ENCODE results near the gene PLA2G2F.

Gene PLA2G2F

GRCh38 chr1:20137055-20137454 is 2.1 kb upstream of the PLA2G2F start:
- no peak for TF ChIP-seq CTCF (IDR thresholded peaks at IDR 0.05; ENCODE audit: low read depth, low read length)
- H3K4me3 ChIP-seq (ENCODE audit: low read depth, low read length), result no peak overlapping the region

DNA sequence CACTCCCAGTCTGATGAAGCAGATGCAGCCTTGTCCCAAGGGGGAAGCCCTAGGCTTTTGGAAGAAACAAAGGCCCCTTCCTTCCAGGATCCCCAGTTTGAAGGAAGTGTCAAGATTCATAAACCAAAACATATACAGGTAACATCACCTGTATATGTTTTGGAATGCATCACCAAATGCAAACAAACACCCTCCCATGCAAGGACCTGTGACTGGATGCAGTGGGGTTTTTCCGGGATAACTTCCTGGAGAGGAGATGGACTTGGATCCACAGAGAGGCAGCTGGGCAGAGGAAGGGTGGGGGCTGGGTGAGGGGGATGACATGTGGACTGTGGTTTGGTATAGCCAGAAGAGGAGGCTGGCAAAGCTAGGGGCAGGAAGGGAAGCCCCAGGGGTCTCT is 1.5 kb upstream of the PLA2G2F start:
- no peak overlapping the region for H3K4me3 ChIP-seq (ENCODE audit: low read depth, low read length)
- no peak for TF ChIP-seq CTCF (IDR thresholded peaks at IDR 0.05; ENCODE audit: low read depth, low read length)

DNA sequence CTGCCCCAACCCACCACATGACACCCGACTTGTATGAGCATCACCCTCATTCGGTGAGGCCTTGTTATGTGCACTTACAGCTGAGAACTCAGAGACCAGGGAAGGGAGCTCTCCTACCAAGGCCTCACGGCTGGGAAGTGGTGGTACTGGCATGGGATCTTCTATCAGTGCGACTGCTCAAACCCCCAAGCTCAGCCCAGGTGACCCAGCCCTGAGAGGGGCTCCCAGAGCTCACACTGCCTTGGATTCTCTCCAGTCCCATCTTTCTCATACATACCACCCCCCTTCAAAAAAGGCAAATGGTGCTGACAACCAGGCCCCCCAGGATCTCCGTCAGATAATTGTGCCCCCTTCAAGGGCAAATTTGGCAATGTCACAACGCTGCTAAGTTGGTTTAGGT is 777 bp upstream of the PLA2G2F start:
- TF ChIP-seq CTCF (IDR thresholded peaks at IDR 0.05; ENCODE audit: low read depth, low read length), result no peak
- H3K4me3 ChIP-seq (ENCODE audit: low read depth, low read length), result no peak overlapping the region

DNA sequence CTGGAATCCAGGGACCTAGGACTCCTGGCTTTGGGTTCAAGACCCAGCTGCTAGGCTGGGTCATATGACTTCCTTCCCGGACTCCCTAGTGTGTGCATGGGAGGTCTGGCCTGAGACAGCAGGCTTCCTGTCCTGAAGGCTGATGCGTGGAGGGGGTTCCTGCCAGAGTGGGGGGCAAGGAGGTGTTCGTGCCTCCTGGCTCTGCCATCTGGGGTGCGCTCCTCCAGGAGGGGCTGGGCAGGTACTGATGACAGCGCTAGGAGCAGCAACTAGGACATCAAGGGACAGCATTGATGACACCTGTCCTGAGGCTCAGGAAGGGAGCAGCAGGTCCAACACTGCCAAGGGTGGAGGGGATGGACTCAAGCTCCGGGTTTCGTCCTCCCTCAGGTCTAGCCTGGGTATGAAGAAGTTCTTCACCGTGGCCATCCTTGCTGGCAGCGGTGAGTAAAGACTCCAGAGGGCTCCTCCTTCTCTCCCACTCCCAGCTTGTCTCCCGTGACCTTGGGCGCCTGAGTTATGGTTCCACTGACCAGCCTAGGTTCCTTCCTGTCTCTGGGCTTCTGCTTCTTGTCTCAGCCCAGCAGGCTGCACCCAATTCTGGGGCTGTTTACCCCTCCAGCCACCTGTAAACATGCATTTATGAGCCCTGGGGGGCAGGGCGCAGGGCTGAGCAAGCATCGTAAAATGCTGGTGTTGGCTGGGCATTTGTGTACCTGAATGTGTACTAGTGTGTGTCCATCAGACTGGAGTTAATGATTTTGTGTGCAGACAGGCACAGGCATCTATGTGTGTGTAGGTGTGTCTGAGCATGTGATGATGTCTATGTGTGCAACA is 871 bp downstream of the PLA2G2F start:
- no peak for TF ChIP-seq CTCF (IDR thresholded peaks at IDR 0.05; ENCODE audit: low read depth, low read length)

DNA sequence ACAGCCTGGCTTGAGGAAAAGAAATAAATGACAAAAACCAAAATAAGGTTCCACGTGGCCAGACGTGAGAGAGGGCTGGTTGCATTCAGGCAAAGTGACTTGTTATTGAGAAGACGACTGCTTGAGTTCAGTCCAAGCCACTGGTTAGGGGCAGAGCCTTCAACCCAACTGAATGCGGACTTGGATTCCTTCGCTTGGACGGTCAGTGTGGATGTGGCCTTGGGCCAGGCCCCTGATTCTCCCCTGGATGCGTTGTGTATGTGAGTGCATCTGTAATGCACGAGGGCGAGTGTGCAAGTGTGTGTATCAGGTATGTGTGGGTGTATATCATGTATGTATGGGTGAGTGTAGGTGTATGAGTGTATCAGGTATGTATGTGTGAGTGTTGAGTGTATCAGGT is 1.9 kb downstream of the PLA2G2F start:
- no peak overlapping the region for H3K4me3 ChIP-seq (ENCODE audit: low read depth, low read length)
- TF ChIP-seq CTCF (IDR thresholded peaks at IDR 0.05; ENCODE audit: low read depth, low read length), result no peak

More for the DNA sequence above, 871 bp downstream of the PLA2G2F start:
- H3K4me3 ChIP-seq (ENCODE audit: low read depth, low read length), result no peak overlapping the region

DNA sequence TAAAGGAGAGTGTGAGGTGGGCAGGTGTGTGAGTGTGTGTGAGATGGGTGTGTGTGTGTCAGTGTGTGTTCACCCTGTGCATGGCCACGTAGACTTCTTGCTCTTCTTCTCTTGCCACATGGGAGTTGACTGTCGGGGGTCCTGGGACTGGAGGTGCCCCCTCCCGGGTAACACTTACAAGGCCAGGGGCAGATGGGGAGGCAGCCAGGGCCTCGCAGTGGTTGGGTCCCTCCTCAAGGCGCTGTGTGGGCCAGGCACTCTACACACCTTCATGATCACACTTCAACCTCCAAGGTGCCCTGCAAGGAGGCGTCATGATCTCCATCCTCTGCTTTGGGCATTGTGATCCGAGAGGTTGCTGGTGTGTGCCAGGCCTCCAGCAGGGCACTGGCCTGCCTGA is 2.3 kb downstream of the PLA2G2F start:
- no peak overlapping the region for H3K4me3 ChIP-seq (ENCODE audit: low read depth, low read length)
- TF ChIP-seq CTCF (IDR thresholded peaks at IDR 0.05; ENCODE audit: low read depth, low read length), result no peak

- TF ChIP-seq CTCF (IDR thresholded peaks at IDR 0.05; ENCODE audit: low read depth, low read length), result no peak
- no peak overlapping the region for H3K4me3 ChIP-seq (ENCODE audit: low read depth, low read length)
These were observed 3.0 kb downstream of the PLA2G2F start for GRCh38 chr1:20142001-20142710.

Data from WI38 (cell line).